GM11168 (cell line): ENCODE measurements around the gene ZNF652.
"Not testable (repeated sequence)": the region's sequence is repeated elsewhere in the genome, so short reads cannot be mapped to it uniquely, and the experiment has no call there.

Experiments used
- in situ Hi-C: fragments of 300-500 bp; cut with MboI; formaldehyde crosslinking; loops from one replicate; pipeline ENCODE4 v1.12.0; 2022; ENCODE audit warnings: low sequenced_read_pairs; ENCODE audit not compliant: unreplicated experiment

ZNF652 gene

DNA sequence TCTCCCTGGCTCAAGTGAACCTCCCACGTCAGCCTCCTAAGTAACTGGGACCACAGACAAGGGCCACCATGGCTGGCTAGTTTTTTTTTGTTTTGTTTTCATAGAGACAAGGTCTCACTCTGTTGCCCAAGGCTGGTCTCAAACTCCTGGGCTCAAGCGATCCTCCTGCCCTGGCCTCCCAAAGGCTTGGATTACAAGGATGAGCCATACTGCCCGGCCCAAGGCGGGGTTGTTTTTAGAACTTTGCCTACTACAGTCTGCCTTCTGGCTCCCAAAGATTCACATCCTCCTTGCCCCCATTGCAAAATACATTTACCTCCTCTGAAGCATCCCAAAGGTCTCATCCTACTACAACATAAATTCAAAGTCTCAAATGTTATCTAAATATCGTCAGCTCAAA, 82.0 kb downstream of the ZNF652 start:
- in situ Hi-C loops = no loop called here

- in situ Hi-C loops = not testable (repeated sequence)
Measured at GRCh38 chr17:49279263-49280015, 82.6 kb downstream of the ZNF652 start.

DNA sequence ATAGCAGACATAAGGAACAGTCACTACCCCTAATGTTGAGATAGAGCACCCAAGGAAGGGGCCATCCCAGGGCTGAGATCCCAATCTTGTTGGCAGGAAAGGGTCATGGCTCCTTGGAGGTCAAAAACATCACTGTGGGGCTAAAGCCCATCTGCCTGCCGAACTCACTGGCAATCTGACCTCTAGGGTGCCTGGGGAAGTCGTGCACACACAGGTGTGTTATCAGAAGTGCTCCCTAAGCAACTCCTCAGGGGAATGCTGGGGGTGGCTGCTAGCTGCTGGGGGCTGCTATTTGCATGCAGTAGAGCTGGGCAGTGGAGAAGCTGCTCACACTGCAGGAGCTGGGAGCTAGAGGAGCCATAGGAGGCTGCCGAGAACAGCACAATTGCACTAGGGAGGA, 84.0 kb downstream of the ZNF652 start:
- in situ Hi-C loops = no loop called here

- in situ Hi-C loops = no loop called here
Measured at GRCh38 chr17:49277638-49278037, 84.4 kb downstream of the ZNF652 start.

- in situ Hi-C loops = not testable (repeated sequence)
Measured at GRCh38 chr17:49275981-49276380, 86.1 kb downstream of the ZNF652 start.

DNA sequence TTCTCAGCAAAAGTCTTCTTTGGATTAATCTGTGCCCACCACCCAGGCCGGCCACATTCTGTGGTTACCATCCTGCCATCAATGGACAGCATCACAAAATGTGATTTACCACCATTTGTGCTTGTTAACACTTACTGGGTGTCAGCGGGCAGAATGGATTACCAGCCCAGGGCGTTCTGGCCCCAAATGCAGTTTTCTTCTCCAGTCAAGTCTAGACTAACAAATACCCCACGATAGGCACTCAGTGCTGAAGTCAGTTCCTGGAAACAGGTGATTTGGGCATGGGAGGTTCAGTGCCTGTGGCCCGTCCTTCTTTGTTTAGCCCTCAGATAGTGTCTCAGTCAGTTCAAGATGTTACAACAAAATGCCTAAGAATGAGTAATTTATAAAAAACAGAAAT, 92.7 kb downstream of the ZNF652 start:
- in situ Hi-C loops = no loop called here

GRCh38 chr17:49267912-49268311, 94.1 kb downstream of the ZNF652 start:
- in situ Hi-C loops = no loop called here

DNA sequence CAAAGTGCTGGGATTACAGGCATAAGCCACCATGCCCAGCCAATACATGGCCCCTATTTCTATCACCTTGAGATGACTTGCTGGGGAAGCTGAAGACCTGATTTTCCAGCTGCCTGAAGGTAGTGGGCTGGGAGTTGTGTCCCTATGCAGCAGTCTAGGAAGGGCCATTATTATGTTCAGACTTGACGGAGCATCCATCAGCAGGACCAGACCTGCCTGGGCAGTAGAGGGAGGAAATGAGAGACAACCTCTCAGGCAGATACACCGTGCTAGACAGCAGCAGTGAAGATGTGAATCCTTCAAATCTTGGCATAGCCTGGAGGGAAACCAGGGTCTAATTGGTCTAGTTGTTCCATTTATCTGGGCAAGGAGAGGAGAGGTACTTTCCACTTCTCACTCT, 95.8 kb downstream of the ZNF652 start:
- in situ Hi-C loops = no loop called here

GRCh38 chr17:49261540-49261939, 100.5 kb downstream of the ZNF652 start:
- in situ Hi-C loops = not testable (repeated sequence)

GRCh38 chr17:49260817-49261291, 101.2 kb downstream of the ZNF652 start:
- in situ Hi-C loops = no loop called here

DNA sequence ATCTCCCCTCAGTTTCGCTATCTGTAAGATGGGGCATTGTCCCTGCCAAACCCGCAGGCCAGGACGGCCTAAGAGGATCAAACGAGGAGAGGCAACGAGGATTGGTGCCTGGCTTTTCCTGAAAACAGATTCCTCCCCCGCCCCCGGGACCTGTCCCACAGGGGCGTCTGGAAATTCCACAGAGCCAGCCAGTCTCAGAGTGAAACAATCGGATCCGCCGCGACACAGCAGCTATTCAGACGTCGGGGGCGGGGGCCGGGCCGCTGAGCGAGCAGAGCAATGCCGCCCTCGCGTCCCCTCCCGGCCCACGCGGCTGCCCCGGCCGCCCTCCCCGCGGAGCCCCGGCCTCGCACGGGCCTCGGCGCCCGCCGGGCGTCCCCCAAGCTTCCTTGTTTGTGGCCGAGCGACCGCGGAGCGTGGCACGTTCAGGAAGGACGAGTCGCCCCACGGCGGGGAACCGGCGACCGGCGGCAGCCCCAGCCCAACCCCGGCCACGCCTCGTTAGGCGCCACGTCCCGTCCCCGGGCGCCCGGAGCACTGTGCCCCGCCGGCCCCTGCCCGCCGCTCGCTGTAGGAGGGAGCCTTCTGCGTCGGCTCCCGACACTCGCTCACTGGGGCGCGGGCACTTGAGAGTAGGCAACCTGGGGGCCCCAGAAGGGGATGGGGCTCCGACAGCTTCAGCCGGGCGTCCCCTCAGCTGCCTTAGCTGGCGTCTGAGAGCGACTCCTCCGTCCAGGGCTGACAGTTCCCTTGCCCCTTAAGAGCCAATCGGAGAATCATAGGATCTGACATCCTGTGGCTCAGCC, 101.8 kb downstream of the ZNF652 start:
- in situ Hi-C loops = no loop called here

DNA sequence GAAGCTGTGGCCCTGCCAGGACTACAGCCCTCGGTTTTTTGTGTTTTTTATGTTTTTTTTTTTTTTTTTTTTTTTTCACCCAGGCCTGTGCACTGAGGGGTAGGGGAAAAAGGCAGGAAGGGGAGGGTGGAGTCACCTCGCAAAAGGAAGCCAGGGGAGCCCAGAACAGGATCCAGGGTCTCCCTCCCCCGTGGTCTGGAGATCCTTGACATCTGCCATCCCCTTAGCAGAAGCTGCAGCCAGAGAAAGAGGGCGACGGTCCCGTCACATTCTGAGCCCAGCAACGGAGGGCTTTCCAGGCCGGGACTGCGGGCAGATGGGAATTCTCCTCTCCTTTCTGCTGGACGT, 102.4 kb downstream of the ZNF652 start:
- in situ Hi-C loops = no loop called here

- in situ Hi-C loops = no loop called here
Measured at GRCh38 chr17:49258394-49258793, 103.7 kb downstream of the ZNF652 start.

DNA sequence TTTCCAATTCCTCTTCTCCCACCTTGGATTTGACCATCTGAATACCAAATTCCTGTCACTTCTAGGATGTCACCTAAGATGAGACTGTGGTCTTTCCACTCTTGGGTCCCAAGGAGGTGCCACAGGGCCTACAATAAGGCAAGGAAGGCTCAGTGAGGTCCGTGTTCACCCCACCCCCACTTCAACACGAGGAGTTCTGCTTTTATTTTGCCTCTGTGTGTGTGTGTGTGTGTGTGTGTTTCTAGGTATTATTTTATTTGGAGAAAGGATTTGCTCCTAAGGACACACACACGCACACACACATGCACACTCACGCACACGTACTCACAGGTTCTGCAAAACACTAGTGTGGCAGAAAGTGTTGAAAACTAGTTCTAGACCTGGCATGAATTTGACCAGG, 106.9 kb downstream of the ZNF652 start:
- in situ Hi-C loops = no loop called here

DNA sequence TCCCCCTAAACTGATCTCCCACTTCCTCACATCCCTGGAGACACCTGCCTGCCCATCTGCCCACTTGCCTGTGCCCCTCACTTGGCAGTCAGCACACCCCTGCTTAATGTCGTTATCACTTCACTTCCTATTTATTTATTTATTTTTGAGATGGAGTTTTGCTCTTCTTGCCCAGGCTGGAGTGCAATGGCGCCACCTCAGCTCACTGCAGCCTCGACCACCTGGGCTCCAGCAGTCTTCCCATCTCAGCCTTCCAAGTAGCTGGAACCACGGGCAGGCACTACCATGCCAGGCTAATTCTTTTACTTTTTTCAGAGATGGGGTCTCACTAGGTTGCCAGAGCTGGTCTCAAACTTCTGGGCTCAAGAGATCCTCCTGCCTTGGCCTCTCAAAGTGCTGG, 108.0 kb downstream of the ZNF652 start:
- in situ Hi-C loops = no loop called here

DNA sequence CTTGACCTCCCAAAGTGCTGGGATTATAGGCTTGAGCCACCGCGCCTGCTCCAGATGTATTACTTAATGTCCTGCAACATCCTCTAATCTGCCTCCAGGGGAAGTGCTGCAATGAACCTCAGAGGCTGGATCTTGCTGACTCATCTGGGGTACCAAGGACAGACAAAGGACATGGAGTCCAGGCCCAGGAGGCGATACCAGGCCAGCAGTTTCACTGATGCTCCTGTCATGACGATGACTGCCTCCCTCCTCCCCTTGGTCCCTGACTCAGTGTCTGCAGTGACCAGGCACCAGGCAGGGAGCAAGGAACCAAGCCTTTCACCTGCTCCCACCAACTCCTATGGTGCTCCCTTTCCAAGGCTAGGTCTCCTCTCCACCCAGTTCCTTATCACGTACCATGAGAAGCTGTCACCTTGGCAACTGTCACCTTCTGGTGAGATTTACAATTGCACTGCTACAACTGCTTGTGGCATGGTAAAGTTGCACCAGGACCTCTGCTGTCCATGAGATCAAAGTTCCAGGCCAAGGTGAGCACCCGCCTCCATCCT, 109.8 kb downstream of the ZNF652 start:
- in situ Hi-C loops = no loop called here

- in situ Hi-C loops = no loop called here
Measured at GRCh38 chr17:49249890-49250522, 112.0 kb downstream of the ZNF652 start.

DNA sequence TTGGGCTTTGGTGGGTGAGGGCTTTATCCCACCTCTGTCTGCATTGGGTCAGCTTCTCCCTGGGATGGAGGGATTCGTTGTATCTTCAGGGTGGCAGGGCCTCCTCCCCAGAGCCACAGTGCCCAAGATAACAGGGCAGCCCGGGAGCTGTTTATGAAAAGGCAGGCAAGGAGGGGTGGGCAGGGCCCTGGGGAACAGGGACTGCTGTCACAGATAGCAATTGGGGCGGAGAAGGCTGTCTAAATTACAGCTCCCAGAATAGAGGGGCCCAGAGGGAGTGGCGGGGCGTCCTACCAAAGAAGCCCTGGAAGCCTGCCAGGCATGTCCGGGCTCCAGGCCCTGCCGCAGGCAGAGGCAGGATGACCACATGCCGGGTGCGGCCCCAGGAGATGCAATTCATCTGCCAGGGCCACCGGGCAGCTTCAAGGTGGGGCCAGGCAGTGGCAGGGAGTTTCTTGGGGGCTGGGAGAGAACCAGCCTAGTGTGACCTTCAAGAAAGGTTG, 112.7 kb downstream of the ZNF652 start:
- in situ Hi-C loops = no loop called here

GRCh38 chr17:49247944-49248343, 114.1 kb downstream of the ZNF652 start:
- in situ Hi-C loops = no loop called here

GRCh38 chr17:49244839-49245238, 117.2 kb downstream of the ZNF652 start:
- in situ Hi-C loops = no loop called here
